C4-2B (cell line): Measurements from ENCODE around the gene TMEM269.

Experiments
- H3K27ac ChIP-seq: fragments of 450-650 bp; 2 replicates; pipeline ENCODE4 v1.5.1; 2017
- ZFX ChIP-seq: fragments of 450-650 bp; IDR thresholded peaks from 2 replicates; pipeline ENCODE4 v1.6.1; 2017
- TF ChIP-seq, protein P1 (sequence below): fragments of 450-650 bp; conservative IDR thresholded peaks from 2 replicates; pipeline ENCODE4 v1.5.1; 2017; ENCODE audit warnings: mild to moderate bottlenecking

TMEM269 gene

DNA sequence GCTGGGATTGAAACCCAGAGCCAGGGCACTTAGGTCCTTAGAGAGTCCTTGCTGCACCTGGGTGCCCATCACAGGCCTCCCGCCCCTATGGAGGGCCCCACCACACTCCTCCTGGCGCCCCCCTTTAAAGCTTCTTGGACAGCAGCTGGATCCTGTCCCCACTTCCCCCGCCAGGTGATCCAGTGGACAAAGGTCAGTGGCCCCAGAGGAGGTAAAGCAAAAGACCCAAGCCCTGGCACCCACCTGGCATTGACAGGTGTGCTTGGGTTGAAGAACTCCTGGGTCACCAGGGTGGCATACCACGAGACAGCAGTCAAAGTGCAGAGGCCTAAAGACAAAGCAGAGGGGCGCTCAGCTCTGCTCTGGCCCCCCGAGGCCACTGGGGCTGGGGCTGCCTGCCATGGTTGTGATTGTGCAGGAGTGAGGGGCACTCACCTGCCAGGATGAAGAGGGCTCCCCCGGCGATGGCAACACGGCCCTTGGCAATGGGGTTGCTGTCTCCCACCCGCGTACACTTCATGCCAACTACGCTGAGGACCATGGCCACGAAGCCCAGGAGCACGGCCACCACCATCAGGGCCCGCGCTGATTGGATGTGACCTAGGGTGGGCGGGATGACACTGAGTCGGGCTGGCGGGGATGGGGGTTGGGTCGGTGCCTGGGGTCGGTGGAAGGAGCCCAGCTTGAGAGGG, 46.7 kb upstream of the TMEM269 start:
- peak overlapping the region; percentile 46 for H3K27ac ChIP-seq
- TF ChIP-seq, protein P1, sequence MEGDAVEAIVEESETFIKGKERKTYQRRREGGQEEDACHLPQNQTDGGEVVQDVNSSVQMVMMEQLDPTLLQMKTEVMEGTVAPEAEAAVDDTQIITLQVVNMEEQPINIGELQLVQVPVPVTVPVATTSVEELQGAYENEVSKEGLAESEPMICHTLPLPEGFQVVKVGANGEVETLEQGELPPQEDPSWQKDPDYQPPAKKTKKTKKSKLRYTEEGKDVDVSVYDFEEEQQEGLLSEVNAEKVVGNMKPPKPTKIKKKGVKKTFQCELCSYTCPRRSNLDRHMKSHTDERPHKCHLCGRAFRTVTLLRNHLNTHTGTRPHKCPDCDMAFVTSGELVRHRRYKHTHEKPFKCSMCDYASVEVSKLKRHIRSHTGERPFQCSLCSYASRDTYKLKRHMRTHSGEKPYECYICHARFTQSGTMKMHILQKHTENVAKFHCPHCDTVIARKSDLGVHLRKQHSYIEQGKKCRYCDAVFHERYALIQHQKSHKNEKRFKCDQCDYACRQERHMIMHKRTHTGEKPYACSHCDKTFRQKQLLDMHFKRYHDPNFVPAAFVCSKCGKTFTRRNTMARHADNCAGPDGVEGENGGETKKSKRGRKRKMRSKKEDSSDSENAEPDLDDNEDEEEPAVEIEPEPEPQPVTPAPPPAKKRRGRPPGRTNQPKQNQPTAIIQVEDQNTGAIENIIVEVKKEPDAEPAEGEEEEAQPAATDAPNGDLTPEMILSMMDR = no peak
- TF ChIP-seq ZFX = no peak

DNA sequence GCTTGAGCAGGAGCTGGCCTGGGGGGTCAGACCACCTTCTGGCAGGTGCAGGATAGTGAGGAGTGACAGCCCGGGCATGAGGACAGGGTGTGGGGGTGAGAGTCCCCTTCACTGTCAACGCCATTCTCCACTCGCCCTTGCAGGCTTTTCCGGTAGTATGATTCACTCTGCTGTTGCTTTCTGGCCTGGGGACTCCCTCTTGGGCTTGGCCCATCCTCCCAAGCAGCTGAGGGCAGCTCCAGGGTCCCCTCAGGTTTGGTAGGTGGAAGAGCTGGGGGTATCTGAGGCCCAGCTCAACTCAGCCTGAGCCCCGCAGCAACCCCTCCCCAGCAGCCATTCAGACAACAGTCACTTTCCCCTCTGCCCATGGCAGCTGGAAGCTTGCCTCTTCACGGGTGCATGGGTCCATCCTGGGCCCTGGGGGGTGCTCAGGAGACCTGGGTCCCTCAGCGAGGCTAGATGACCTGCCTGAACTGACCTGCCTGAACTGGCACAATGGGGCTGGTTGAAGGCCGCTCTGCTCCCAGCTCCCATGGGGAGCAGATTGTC, 46.0 kb upstream of the TMEM269 start:
- TF ChIP-seq, protein P1 = no peak
- TF ChIP-seq ZFX = no peak
- no peak overlapping the region for H3K27ac ChIP-seq

DNA sequence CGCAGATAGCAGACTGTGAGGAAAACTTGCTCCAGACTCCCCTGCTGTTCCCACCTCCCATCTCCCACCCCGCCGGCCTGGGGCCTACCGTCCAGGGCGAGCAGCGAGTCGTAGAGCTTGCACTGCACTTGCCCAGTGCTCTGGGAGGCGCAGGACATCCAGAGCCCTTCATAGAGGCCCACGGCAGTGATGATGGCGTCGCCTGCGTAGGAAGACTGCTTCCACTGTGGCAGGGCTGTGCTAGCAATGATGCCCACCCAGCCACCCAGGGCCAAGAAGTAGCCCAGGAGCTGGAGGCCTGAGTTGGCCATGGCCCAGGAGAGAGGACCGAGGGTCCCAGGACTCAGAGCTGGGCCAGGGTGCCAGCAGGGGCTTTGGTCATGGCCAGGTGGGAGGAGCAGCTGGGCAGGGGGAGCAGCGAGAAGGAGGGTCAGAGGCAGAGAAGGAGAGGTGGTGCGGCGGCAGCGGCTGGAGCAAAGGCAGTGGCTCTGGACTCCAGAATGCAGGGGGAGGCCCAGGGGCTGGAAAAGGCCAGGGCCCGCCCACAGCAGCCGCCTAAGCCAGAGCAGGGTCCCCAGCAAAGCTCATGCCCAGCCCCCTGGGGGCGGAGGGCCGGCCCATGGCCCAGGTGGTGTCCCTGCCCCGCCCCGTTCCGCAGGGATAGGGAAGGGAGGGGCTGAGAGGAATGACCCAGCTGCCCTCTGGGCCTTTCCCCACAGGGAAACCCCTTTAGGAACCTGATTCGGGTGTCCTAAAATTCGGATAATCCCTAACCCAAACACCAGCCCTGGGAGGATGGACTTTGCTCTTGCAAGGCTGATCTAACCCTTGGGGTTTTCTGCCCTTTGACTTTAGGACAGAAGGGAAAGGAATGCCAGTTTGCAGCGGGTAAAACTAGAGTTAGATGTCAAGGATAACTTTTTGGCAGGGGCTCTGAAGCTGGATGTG, 44.8 kb upstream of the TMEM269 start, which contains the start of gene CLDN19:
Gene CLDN19, minus strand, starts transcription at position 484 of the 948 bp plus-strand sequence. Its CDS starts 173 bp downstream, at position 311.
- H3K27ac ChIP-seq = no peak within 1 kb of the TSS

DNA sequence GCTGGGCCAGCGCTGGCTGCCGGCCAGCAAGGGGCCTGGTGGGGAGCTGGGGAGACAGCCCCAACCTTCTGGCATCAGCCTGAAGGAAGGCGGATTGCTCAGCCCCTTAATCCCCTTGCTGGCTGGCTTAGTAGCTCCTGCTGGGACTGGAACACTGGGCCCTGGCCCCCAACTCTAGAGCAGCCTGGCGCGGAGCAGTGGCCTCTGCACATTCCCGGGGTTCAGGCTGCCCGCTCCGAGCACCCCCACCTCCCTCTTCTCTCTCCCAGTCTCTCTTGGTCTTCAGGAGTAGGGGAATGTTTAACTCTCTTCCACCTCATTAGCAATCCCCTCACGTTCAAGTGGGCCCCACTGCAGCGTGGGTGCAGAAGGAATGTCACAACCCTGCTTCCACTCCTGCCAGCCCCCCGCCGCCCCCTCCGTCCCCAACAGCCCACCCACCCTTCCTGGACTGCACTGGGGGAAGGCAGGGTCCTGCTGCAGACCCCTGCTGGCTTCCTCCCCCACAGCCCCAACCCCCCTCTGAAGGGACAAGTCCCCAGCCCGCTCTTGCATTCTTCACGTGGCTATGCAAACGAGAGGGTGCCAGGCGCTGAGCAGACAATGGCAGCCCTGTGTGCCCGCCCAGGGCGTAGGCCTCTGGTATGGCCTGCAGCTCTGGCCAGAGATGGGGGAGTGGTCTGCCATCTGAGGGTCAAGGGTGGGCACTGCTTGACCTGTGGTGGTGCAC, 43.8 kb upstream of the TMEM269 start:
- TF ChIP-seq, protein P1 = no peak
- no peak for TF ChIP-seq ZFX
- no peak overlapping the region for H3K27ac ChIP-seq

More for the DNA sequence above, 44.8 kb upstream of the TMEM269 start, which contains the start of gene CLDN19:
- TF ChIP-seq ZFX = no peak
- TF ChIP-seq, protein P1 = no peak

DNA sequence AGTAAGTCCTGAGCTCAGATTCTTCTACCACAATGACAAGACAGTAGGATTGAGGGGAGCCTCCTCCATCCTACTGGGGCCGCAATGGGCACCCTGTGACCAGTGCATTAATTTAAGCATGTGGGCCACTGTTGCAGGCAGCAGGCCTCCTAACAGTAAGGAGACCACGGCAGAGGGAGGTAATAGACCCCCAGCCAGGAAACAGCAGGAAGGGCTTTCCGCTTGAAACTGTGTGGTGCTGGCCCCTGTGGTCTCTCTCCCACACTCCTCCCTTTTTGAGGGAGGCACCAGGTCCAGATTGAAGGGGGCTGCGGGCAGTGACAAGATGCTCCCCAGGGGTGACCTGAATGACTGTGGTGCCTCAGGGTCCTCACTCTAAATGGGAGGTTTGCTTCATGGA, 43.1 kb upstream of the TMEM269 start:
- no peak for TF ChIP-seq ZFX
- TF ChIP-seq, protein P1 = no peak
- no peak overlapping the region for H3K27ac ChIP-seq

DNA sequence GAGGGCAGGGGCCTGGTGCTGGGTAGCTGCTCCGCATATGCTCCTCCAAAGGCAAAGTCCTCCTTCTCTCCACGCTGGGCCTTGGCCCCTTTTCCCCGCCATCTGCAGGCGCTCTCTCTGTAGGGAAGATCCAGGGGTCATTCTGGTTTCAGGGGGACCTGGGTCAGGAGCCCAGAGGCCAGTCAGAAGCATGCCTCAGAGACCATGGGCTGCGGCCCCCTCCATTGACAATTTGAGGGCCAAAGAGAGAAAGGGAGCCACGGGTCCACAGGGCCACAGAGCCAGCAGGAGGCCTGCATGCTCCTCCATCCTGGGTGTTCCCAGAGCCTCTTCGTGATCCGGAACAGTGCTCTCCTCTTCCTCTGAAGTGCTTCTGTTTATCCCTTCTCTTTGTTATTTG, 42.6 kb upstream of the TMEM269 start:
- no peak overlapping the region for H3K27ac ChIP-seq
- TF ChIP-seq, protein P1 = no peak
- TF ChIP-seq ZFX = no peak
